HG03103 (cell line): Measurements from ENCODE around the gene VSTM4.

Experiments
- ATAC-seq: cut with Tn5 transposase; IDR thresholded peaks from one replicate; pipeline ENCODE4 v1.9.1; 2021; ENCODE audit warnings: low read depth; ENCODE audit not compliant: unreplicated experiment

The VSTM4 gene

GRCh38 chr10:48981310-48981907 lies 133.9 kb downstream of the VSTM4 start:
- no peak for ATAC-seq

- no peak for ATAC-seq
Observed at GRCh38 chr10:48978318-48978717, 137.0 kb downstream of the VSTM4 start.

GRCh38 chr10:48976196-48976595 lies 139.1 kb downstream of the VSTM4 start:
- no peak for ATAC-seq

GRCh38 chr10:48974510-48975156 lies 140.7 kb downstream of the VSTM4 start:
- no peak for ATAC-seq

GRCh38 chr10:48973065-48973464 lies 142.3 kb downstream of the VSTM4 start:
- no peak for ATAC-seq

- ATAC-seq = no peak
Observed at GRCh38 chr10:48970654-48971053, 144.7 kb downstream of the VSTM4 start.

GRCh38 chr10:48970046-48970445 lies 145.3 kb downstream of the VSTM4 start:
- no peak for ATAC-seq

- ATAC-seq = no peak
Observed at GRCh38 chr10:48968036-48968435, 147.3 kb downstream of the VSTM4 start.

- ATAC-seq = no peak
Observed at GRCh38 chr10:48965460-48965859, 149.9 kb downstream of the VSTM4 start.
